ENCODE data around the gene FIGN.
A peak's percentile ranks its signal among the peaks of the same experiment; 100 is the strongest.

The FIGN gene

DNA sequence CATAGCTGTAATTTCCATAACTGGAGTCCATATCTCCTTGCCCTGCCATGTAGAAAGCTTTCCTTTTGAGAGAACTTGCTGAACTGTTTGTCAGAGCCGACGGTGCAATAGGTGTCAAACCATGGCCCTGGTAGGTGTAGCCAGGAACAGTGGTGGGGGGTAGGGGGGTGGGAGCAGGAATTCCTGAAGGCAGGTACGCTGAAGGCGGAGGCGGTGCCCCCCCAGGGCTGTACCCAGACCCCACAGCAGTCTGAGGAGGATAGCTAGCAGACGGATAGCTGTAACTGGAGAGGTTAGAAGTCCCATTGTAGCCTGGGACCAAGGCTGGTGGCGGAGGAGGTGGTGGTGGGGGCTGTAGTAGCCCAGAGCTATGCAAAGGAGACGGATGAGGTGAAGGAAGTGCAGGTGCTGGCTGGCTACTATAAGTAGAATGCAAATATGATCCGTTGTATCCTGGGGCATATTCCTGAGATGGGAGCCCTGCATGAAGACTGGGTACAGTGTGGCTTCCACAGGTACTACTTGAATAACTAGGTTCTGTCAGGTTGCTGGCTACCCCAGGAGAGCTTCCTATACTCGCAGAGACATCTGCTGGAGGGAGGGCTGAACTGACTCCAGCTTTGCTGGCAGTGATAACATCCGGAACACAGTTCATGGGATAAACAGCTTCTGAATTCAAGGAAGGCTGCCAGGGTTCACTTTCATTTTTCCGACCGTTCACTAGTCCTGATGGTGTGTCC is 124.8 kb downstream of the FIGN start:
- TF ChIP-seq, protein P1, sequence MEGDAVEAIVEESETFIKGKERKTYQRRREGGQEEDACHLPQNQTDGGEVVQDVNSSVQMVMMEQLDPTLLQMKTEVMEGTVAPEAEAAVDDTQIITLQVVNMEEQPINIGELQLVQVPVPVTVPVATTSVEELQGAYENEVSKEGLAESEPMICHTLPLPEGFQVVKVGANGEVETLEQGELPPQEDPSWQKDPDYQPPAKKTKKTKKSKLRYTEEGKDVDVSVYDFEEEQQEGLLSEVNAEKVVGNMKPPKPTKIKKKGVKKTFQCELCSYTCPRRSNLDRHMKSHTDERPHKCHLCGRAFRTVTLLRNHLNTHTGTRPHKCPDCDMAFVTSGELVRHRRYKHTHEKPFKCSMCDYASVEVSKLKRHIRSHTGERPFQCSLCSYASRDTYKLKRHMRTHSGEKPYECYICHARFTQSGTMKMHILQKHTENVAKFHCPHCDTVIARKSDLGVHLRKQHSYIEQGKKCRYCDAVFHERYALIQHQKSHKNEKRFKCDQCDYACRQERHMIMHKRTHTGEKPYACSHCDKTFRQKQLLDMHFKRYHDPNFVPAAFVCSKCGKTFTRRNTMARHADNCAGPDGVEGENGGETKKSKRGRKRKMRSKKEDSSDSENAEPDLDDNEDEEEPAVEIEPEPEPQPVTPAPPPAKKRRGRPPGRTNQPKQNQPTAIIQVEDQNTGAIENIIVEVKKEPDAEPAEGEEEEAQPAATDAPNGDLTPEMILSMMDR (IDR thresholded peaks at IDR 0.05), result peak; percentile 68

DNA sequence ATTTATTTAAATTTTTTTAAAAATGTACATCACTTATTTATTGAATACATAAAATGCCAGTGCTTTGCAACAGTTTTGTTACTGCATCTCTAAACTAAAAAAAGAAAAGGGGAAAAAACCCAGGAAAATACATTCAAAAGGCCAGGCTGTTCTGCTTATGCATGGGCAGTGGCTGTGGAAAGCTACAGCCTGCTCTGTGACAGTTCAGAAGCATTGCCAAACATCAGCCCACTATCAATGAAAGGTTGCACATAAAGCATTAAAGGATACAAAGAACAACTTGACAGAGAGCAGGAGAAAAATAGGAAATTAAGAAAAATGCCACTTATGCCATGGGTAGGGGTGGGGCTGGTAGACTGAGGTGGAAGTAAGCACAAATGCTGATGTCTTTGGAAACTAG is 128.2 kb downstream of the FIGN start:
- TF ChIP-seq, protein P1 (IDR thresholded peaks at IDR 0.05), result no peak

DNA sequence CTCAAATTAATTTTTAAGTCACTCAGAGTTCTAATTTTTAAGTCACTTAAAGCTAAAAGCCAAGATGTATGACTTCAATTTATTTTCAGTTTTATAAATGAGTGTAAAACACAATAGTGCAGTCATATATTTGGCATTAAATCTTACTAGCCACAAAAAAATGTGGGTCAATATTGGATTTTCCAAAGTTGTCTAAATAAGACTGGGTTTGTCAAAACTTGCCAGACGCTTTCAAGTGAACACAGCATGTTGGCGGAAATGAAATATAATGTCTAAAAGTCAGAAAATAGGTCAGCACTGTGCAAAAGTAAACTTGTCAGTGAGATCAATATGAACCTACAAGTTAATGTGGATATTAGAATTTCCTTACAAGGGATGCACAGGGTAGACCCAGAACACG is 128.9 kb downstream of the FIGN start:
- TF ChIP-seq, protein P1 (IDR thresholded peaks at IDR 0.05), result no peak

DNA sequence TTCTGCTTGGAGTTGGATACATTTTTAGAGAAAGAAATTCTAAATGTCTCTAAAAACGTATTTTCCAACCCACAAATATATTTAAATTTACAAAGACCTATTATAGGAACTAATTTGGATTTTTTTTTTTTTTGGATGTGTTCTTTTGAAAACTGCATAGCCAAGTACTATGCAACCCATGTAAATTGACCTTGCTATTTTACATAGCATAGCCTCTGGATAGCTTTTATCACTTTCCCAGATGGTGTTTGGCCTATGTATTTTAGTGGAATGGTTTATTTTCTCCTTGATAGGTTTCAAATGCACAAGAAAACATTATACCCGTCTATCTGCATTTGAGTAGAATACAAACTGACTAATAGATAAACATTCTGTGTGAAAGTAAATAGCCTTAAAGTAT is 130.0 kb downstream of the FIGN start:
- TF ChIP-seq, protein P1 (IDR thresholded peaks at IDR 0.05), result no peak

DNA sequence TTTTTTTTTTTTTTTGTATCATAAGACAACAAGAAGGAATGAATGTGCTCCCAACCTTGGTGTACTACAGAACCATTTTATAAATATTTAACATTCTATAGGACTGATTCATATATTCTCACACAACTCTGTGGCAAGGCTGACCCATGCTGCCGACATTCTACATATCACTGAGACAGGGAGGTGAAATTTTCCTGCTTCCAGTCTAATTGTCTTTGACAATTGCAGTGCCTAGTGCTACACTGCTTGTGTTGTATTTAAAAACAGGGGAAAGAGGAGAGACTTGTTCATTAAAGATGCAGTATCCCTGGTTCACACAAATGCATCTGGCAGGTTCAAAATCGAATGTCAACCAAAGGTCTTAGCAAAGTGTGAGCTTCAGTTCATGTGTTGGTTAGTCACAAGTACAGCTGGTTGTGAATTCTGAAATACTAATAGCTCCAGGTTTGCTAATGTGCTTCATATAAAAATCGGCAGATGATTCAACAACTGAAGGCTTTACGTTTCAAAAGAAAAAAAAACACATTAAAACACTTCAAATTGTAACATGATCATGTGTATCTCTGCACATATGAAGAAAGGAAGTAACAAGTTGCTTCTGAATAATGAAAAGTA is 130.8 kb downstream of the FIGN start:
- TF ChIP-seq, protein P1 (IDR thresholded peaks at IDR 0.05), result no peak

DNA sequence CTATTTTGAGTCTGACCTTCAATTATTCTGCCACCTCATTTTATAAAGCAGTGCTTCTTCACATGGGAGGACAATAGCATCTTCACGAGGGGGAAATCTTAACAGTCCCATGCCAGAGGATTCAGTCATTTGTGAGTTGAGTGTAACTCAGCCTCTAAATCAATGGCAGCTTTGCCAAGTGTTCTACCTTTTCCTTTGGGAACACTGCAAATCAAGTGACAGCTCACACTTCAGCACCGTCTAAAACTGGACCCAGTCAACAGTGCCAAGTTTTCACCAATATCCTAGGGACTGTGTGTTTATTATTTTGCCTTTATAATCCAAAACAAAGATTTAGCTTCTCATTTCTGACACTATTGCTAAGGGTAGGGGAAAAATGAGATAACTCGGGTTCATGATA is 133.6 kb downstream of the FIGN start:
- TF ChIP-seq, protein P1 (IDR thresholded peaks at IDR 0.05), result no peak

DNA sequence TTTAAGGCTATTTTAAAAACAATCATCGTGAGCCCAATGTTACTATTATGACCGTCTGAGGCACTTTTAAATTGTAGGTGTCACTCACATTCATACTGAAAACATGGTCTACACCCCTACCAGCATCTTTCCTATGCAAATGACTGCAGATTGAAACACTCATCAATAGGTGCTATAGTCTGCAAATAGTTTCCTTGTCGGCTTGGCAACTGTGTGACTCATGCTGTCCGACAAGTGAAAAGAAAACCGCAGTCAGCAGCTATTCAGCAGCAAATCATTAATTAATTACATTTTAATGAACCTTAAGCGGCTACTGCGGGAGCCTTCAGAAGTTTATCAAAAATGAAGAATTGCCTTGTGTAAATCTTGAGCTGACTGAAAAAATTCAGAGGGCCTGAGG is 134.4 kb downstream of the FIGN start:
- TF ChIP-seq, protein P1 (IDR thresholded peaks at IDR 0.05), result no peak

Data from LNCAP (cell line).